Neuronal stem cell (in vitro differentiated cells): ENCODE measurements around the gene KIF1A.

Experiments used
- DNase-seq: peaks from one replicate; pipeline ENCODE4 v3.0.0-alpha.2; 2013; ENCODE audit warnings: low spot score
- H2AFZ ChIP-seq: one replicate; pipeline ENCODE4 v1.6.1; 2013; ENCODE audit warnings: mild to moderate bottlenecking, low read length, inconsistent platforms
- H2AK5ac ChIP-seq: 2 replicates; pipeline ENCODE4 v1.6.1; 2013; ENCODE audit warnings: low read depth, mild to moderate bottlenecking, inconsistent platforms, low read length, moderate library complexity, mixed read lengths
- H2BK120ac ChIP-seq: 2 replicates; pipeline ENCODE4 v1.6.1; 2013; ENCODE audit warnings: low read depth, mild to moderate bottlenecking, inconsistent platforms, low read length, moderate library complexity, mixed read lengths
- H2BK12ac ChIP-seq: one replicate; pipeline ENCODE4 v1.6.1; 2013; ENCODE audit warnings: low read length, inconsistent platforms
- H2BK15ac ChIP-seq: 2 replicates; pipeline ENCODE4 v1.6.1; 2013; ENCODE audit warnings: mild to moderate bottlenecking, low read length, inconsistent platforms, mixed read lengths
- H2BK5ac ChIP-seq: one replicate; pipeline ENCODE4 v1.6.1; 2013; ENCODE audit warnings: inconsistent platforms, mild to moderate bottlenecking, low read length, moderate library complexity
- H3K14ac ChIP-seq: one replicate; pipeline ENCODE4 v1.6.1; 2013; ENCODE audit warnings: low read length, inconsistent platforms
- H3K18ac ChIP-seq: 2 replicates; pipeline ENCODE4 v1.6.1; 2013; ENCODE audit warnings: low read length, inconsistent platforms
- H3K23ac ChIP-seq: 2 replicates; pipeline ENCODE4 v1.6.1; 2013; ENCODE audit warnings: low read depth, mild to moderate bottlenecking, mixed read lengths, low read length, inconsistent platforms; ENCODE audit not compliant: poor library complexity
- H3K27ac ChIP-seq: replicated peaks from 3 replicates; pipeline ENCODE4 v1.5.1; 2013; ENCODE audit warnings: low read length, inconsistent platforms
- H3K27me3 ChIP-seq, 3 experiments: 2 replicates each; pipeline ENCODE4 v1.6.1; 2013; ENCODE audit warnings: low read length in 3 of 3, mild to moderate bottlenecking in 2 of 3, inconsistent platforms in 1 of 3, low read depth in 1 of 3, mixed read lengths in 1 of 3, moderate library complexity in 1 of 3; ENCODE audit not compliant: control insufficient read depth in 3 of 3, insufficient read depth in 3 of 3
- H3K36me3 ChIP-seq, 2 donors: replicated peaks in 1 of 2; 2 replicates each; pipeline ENCODE4 v1.6.1; 2013; ENCODE audit warnings: low read length in 2 of 2; ENCODE audit not compliant: control insufficient read depth in 2 of 2, insufficient read depth in 2 of 2
- H3K4ac ChIP-seq: 2 replicates; pipeline ENCODE4 v1.6.1; 2013; ENCODE audit warnings: inconsistent platforms, mild to moderate bottlenecking, low read length, moderate library complexity
- H3K4me1 ChIP-seq, 2 donors: 1 replicate in 1 of 2; 2 replicates in 1 of 2; pipeline ENCODE4 v1.6.1; 2013; ENCODE audit warnings: low read length in 2 of 2, low read depth in 1 of 2; ENCODE audit not compliant: control insufficient read depth in 2 of 2, insufficient read depth in 1 of 2
- H3K4me2 ChIP-seq: one replicate; pipeline ENCODE4 v1.6.1; 2013; ENCODE audit warnings: mild to moderate bottlenecking, low read length, inconsistent platforms; ENCODE audit not compliant: insufficient read depth, poor library complexity, severe bottlenecking
- H3K4me3 ChIP-seq, 2 donors: 2 replicates each; pipeline ENCODE4 v1.5.1; 2013; ENCODE audit warnings: low read length in 2 of 2, mild to moderate bottlenecking in 2 of 2, inconsistent platforms in 1 of 2, moderate library complexity in 1 of 2
- H3K79me1 ChIP-seq: one replicate; pipeline ENCODE4 v1.6.1; 2013; ENCODE audit warnings: low read depth, mild to moderate bottlenecking, inconsistent platforms, low read length, moderate library complexity
- H3K9ac ChIP-seq: one replicate; pipeline ENCODE4 v1.6.1; 2013; ENCODE audit warnings: mild to moderate bottlenecking, low read depth, low read length, inconsistent platforms; ENCODE audit not compliant: poor library complexity
- H3K9me3 ChIP-seq, 2 donors: replicated peaks in 1 of 2; 2 replicates each; pipeline versions ENCODE3 to v1.6.1; 2013; ENCODE audit warnings: low read length in 2 of 2, mild to moderate bottlenecking in 2 of 2, inconsistent platforms in 1 of 2, low read depth in 1 of 2, mixed read lengths in 1 of 2, moderate library complexity in 1 of 2; ENCODE audit not compliant: control insufficient read depth in 2 of 2, insufficient read depth in 1 of 2
- H4K8ac ChIP-seq: one replicate; pipeline ENCODE4 v1.6.1; 2013; ENCODE audit warnings: low read depth, mild to moderate bottlenecking, inconsistent platforms, low read length, moderate library complexity
- H4K91ac ChIP-seq: one replicate; pipeline ENCODE4 v1.6.1; 2013; ENCODE audit warnings: low read length, low read depth, mild to moderate bottlenecking, inconsistent platforms; ENCODE audit not compliant: poor library complexity
- WGBS, 2 donors: extraction: QIAGEN DNeasy Blood & Tissue Kit; methylation state at CpG; one replicate each; pipeline ENCODE4 v1.1.7; 2013; ENCODE audit warnings: missing lambda C conversion rate in 2 of 2, mixed read lengths in 1 of 2; ENCODE audit not compliant: insufficient read length in 2 of 2, insufficient replicate concordance in 1 of 2; ENCODE audit errors: extremely low coverage in 2 of 2; 5-methylcytosine and 5-hydroxymethylcytosine counted together

KIF1A gene

DNA sequence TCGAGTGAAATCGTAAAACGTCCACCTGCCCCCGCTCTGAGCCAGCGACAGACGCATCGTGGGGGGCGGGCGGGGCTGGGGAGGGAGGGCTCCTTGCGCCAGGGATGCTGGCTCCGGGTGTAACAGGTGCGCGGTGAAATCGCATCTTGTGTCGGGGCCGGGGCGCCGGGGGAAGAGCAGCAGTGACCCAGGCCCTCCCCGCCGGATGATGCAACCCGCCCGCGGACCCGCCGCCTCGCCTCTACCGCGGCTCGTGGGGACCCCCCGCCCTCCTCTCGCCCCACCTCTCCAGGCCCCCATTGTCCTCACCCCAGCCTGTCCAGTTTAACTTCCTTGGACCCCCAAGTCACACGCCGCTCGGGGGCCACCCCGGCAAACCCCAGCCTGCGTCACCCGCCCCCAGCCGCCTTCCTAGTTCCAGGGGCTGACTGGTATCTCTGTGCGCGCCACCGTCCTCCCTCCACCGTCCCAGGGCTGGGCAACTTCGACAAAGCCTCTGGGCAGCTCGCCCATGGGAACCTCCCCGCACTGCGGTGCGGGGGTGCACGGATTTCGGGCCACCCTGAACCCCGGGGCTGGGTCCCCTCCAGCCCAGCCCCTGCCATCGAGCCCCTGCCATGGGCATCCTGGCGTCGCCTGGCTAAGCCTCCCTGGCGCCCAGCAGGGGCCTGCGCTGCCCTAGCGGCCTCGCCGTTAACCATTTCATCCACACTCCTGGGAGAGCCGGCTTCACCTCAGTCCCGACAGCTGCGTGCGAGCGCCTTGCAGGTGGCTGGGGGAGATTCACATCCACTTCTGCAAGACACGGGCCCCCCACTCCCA lies 799 bp upstream of the KIF1A start:
- Histone ChIP-seq H2AK5ac (peak overlapping the region; percentile 51), H3K23ac (no peak overlapping the region), H2BK120ac (no peak overlapping the region), H3K27ac (no peak overlapping the region), H3K4me3 (peak overlapping the region; percentile 76 to 95), H3K79me1 (peaks cover 25% of the 10 kb centered on the region), H3K4me1 (peaks cover 8 to 11% of the 10 kb centered on the region in 2 donors), H2BK5ac (no peak overlapping the region), H2AFZ (peak overlapping the region; percentile 97), H2BK15ac (peak overlapping the region; percentile 88), H3K27me3 (peaks cover 0 to 33% (median 5%) of the 10 kb centered on the region in 3 experiments), H3K36me3 (peaks cover 0 to 6% of the 10 kb centered on the region in 2 donors), H3K9me3 (peaks cover 3% of the 10 kb centered on the region in 2 donors), H3K4me2 (peak overlapping the region; percentile 94), H3K18ac (peak overlapping the region; percentile 96), H4K91ac (no peak overlapping the region), H3K4ac (no peak overlapping the region), H3K14ac (no peak overlapping the region), H3K9ac (peak overlapping the region; percentile 74), H2BK12ac (no peak overlapping the region), H4K8ac (no peak overlapping the region)
- peak; percentile 50 for DNase-seq
- no CpG with 5 or more reads among the region's 64 CpGs for WGBS, 2 donors

DNA sequence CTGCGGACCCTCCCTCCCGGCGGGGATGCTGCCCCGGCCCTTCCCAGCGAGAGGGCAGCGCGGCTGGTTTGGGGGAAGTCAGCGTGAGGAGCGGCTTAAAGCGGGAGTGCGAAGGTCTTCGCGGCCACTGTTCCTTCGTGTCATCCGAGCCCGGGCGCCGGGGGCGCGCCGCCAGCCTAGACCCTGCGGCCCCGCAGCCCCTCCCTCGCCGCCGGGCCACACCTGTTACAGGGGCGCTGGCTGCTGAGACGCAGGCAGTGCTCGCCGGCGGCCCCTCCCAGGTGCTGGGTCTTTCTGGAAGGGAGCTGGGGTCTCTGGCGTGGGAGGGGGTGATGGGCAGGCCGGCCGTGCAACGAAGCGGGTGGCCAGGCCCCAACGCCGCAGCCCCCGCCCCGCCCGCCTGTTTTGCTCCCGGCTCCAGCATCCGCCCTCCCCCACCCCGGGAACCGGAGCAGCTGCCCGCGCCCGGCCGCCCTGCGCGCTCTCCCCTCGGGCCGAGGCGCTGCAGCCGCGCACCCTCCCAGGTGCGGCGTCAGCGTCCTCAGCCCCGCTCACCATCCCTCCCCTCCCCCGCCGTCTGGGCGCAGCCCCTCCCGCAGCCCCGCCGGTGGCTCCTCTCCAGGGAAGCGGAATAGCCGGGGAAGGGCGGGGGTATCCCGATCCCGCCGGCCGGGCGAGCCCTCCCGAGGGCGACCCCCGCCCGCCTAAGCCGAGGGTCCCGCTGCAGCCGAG lies 727 bp downstream of the KIF1A start:
- Histone ChIP-seq H3K79me1 (peaks cover 31% of the 10 kb centered on the region), H3K27ac (peak overlapping the region; percentile 42), H3K4me3 (peak overlapping the region; percentile 76 to 95), H3K4me1 (peaks cover 8% of the 10 kb centered on the region in 2 donors), H2BK5ac (peak overlapping the region; percentile 58), H4K8ac (no peak overlapping the region), H3K36me3 (peaks cover 0 to 7% of the 10 kb centered on the region in 2 donors), H3K27me3 (peaks cover 0 to 22% (median 3%) of the 10 kb centered on the region in 3 experiments), H2BK120ac (peak overlapping the region; percentile 36), H3K9ac (peak overlapping the region; percentile 89), H3K9me3 (peaks cover 9 to 14% of the 10 kb centered on the region in 2 donors), H2AK5ac (peak overlapping the region; percentile 48), H2AFZ (peak overlapping the region; percentile 97), H2BK15ac (peak overlapping the region; percentile 39), H3K4ac (no peak overlapping the region), H3K4me2 (peak overlapping the region; percentile 94), H3K14ac (peak overlapping the region; percentile 65), H4K91ac (no peak overlapping the region), H3K23ac (peak overlapping the region; percentile 75), H2BK12ac (no peak overlapping the region), H3K18ac (peak overlapping the region; percentile 97)
- WGBS, 2 donors, result no CpG with 5 or more reads among the region's 81 CpGs
- DNase-seq, result peak; percentile 44

DNA sequence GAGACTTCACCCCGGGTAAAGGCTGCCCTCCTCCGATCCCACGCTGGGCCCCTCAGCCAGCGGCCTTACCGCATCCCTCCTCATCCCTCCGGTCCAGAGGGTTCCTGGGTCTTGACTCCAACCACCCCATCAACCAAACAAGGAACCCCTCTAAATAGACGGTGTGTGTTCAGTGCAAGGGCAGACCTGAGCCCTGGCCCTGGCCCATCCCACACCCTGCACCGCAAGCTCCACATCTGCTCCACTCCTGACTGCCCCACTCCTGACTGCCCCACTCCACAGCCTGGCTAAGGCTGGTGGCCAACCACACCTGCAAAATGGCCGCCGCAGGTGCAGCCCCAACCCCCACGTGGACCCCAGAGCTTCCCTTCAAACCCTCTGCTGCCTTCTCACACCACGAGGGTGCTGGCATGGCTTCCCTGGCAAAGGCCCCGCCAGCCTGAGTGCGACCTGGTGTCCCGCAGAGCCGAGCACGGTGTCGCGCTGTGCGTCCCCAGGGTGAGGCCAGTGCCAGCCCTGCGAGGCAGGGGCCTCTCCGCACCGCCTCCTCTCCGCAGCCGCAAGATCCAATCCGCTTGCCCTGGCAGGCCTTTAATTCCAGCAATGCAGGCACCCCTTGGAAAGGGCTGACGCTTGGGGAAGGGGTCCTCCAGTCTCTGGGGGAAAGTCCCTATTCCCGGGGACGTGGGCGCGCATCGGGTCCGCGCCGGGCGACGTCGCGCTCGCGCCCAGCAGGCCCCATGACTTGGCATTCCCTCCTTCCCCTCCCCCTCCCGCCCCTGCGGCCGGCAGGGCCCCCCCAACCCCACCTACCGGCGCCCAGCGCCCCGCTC lies 1.5 kb downstream of the KIF1A start:
- peaks cover 34% of the 10 kb centered on the region for H3K79me1 ChIP-seq
- H4K8ac ChIP-seq, result no peak overlapping the region
- H2BK120ac ChIP-seq, result peak overlapping the region; percentile 14
- no peak overlapping the region for H2AFZ ChIP-seq
- peaks cover 8% of the 10 kb centered on the region in 2 donors for H3K4me1 ChIP-seq
- peak overlapping the region; percentile 47 for H2BK12ac ChIP-seq
- DNase-seq, result no peak
- H3K27me3 ChIP-seq, result peaks cover 0 to 14% (median 3%) of the 10 kb centered on the region in 3 experiments
- H2BK15ac ChIP-seq, result peak overlapping the region; percentile 40
- peak overlapping the region; percentile 89 for H3K9ac ChIP-seq
- H3K4me2 ChIP-seq, result peak overlapping the region; percentile 94
- peak overlapping the region; percentile 8 for H3K23ac ChIP-seq
- peak overlapping the region; percentile 56 for H4K91ac ChIP-seq
- H3K27ac ChIP-seq, result no peak overlapping the region
- peak overlapping the region; percentile 97 for H3K18ac ChIP-seq
- H3K4ac ChIP-seq, result no peak overlapping the region
- peak overlapping the region; percentile 76 to 95 for H3K4me3 ChIP-seq
- no peak overlapping the region for H3K14ac ChIP-seq
- H2AK5ac ChIP-seq, result peak overlapping the region; percentile 91
- no CpG with 5 or more reads among the region's 48 CpGs for WGBS, 2 donors
- H3K36me3 ChIP-seq, result peaks cover 0 to 9% of the 10 kb centered on the region in 2 donors
- peaks cover 12 to 21% of the 10 kb centered on the region in 2 donors for H3K9me3 ChIP-seq
- no peak overlapping the region for H2BK5ac ChIP-seq
